Hepatocyte (in vitro differentiated cells): ENCODE data around the gene FIBCD1. TPM values are rescaled to one million over a fixed set of nuclear protein-coding genes. Genes with fewer than 3 reads are reported as not detected.
"Not testable (repeated sequence)": the region's sequence is repeated elsewhere in the genome, so short reads cannot be mapped to it uniquely, and the experiment has no call there.

Source experiments
- DNase-seq: peaks from one replicate; pipeline ENCODE4 v3.0.0-alpha.2; 2016; ENCODE audit warnings: low spot score
- H2AFZ ChIP-seq: fragments of 200-600 bp; sonication (generic); 2 replicates; pipeline ENCODE4 v1.6.0; 2016; ENCODE audit warnings: antibody characterized with exemption, mild to moderate bottlenecking
- H3K27ac ChIP-seq: fragments of 200-600 bp; sonication (generic); 2 replicates; pipeline ENCODE4 v1.5.1; 2016; ENCODE audit warnings: mild to moderate bottlenecking
- H3K27me3 ChIP-seq: fragments of 200-600 bp; sonication (generic); 2 replicates; pipeline ENCODE4 v1.6.1; 2016
- H3K36me3 ChIP-seq: fragments of 200-600 bp; sonication (generic); replicated peaks from 2 replicates; pipeline ENCODE4 v1.5.1; 2016; ENCODE audit warnings: low read depth; ENCODE audit not compliant: insufficient read depth
- H3K4me1 ChIP-seq: fragments of 200-600 bp; sonication (generic); 2 replicates; pipeline ENCODE4 v1.5.1; 2016; ENCODE audit warnings: mild to moderate bottlenecking, moderate library complexity; ENCODE audit not compliant: insufficient read depth
- H3K4me2 ChIP-seq: fragments of 200-600 bp; sonication (generic); 2 replicates; pipeline ENCODE4 v1.6.0; 2016
- H3K4me3 ChIP-seq: fragments of 200-600 bp; sonication (generic); 2 replicates; pipeline ENCODE4 v1.5.1; 2016; ENCODE audit warnings: mild to moderate bottlenecking
- H3K79me2 ChIP-seq: fragments of 200-600 bp; sonication (generic); 2 replicates; pipeline ENCODE4 v1.6.0; 2017; ENCODE audit warnings: mild to moderate bottlenecking
- H3K9me2 ChIP-seq: fragments of 200-600 bp; sonication (generic); replicated peaks from 2 replicates; pipeline ENCODE4 v1.6.0; 2017; ENCODE audit warnings: mild to moderate bottlenecking; ENCODE audit not compliant: insufficient read depth
- H3K9me3 ChIP-seq: fragments of 200-600 bp; sonication (generic); 2 replicates; pipeline ENCODE4 v1.5.1; 2016; ENCODE audit warnings: low read depth, mild to moderate bottlenecking
- H4K20me1 ChIP-seq: fragments of 200-600 bp; sonication (generic); 2 replicates; pipeline ENCODE4 v1.6.0; 2016; ENCODE audit warnings: mild to moderate bottlenecking; ENCODE audit not compliant: insufficient read depth, poor library complexity, severe bottlenecking
- CTCF ChIP-seq: fragments of 200-600 bp; sonication (generic); IDR thresholded peaks from 2 replicates; pipeline ENCODE4 v1.5.1; 2016; ENCODE audit warnings: antibody characterized with exemption, mild to moderate bottlenecking; ENCODE audit not compliant: poor library complexity
- EZH2 ChIP-seq: fragments of 200-600 bp; sonication (generic); IDR thresholded peaks from 2 replicates; pipeline ENCODE4 v1.6.1; 2016; ENCODE audit warnings: antibody characterized with exemption, mild to moderate bottlenecking, borderline replicate concordance
- EZH2phosphoT487 ChIP-seq: fragments of 200-600 bp; sonication (generic); IDR thresholded peaks from one replicate; pipeline ENCODE4 v1.6.1; 2018; ENCODE audit warnings: antibody characterized with exemption, mild to moderate bottlenecking, low read depth, moderate library complexity; ENCODE audit not compliant: unreplicated experiment, severe bottlenecking
- WGBS: methylation state at CpG from one replicate; pipeline ENCODE4 v1.1.6; 2016; ENCODE audit warnings: low lambda C conversion rate; ENCODE audit errors: missing lambda C conversion rate; 5-methylcytosine and 5-hydroxymethylcytosine counted together
- polyA plus RNA-seq: library from polyadenylated mRNA; unstranded; fragments of >200 nt; fragmentation: Nextera tagmentation; extraction: Ambion mirVana; gene quantifications from 2 replicates; pipeline ENCODE4 v1.2.1, GENCODE V29; 2016
- total RNA-seq: library from RNA; depleted of rRNA; stranded (reverse); fragments of >200 nt; gene quantifications from 2 replicates; pipeline ENCODE4 v1.2.3, GENCODE V29; 2014

Gene FIBCD1
- total and polyA plus RNA-seq, 2 experiments from 2014 or later: 0.33 TPM; not detected in 1

- H3K9me3 ChIP-seq: no peaks in the 10 kb centered on the region
- no peaks in the 10 kb centered on the region for H3K79me2 ChIP-seq
- H3K36me3 ChIP-seq: no peaks in the 10 kb centered on the region
- no peak overlapping the region for H3K4me2 ChIP-seq
- DNase-seq: no peak
- no peak overlapping the region for H2AFZ ChIP-seq
- no peak overlapping the region for H3K27ac ChIP-seq
- H3K27me3 ChIP-seq: no peaks in the 10 kb centered on the region
- H4K20me1 ChIP-seq: no peaks in the 10 kb centered on the region
- H3K9me2 ChIP-seq: no peaks in the 10 kb centered on the region
- no peaks in the 10 kb centered on the region for H3K4me1 ChIP-seq
- WGBS: 74% methylated on average over 38 of the region's 38 CpGs
- no peak overlapping the region for H3K4me3 ChIP-seq
- no peak for TF ChIP-seq EZH2phosphoT487
- TF ChIP-seq EZH2: no peak
- TF ChIP-seq CTCF: no peak
These were observed 26.0 kb downstream of the FIBCD1 start for GRCh38 chr9:130912932-130913598.

GRCh38 chr9:130911254-130912049 is 27.6 kb downstream of the FIBCD1 start:
- WGBS: 91% methylated on average over 13 of the region's 26 CpGs
- DNase-seq: no peak
- Histone ChIP-seq H3K4me2 (no peak overlapping the region), H3K79me2 (no peaks in the 10 kb centered on the region), H2AFZ (no peak overlapping the region), H4K20me1 (no peaks in the 10 kb centered on the region), H3K4me3 (no peak overlapping the region), H3K9me3 (no peaks in the 10 kb centered on the region), H3K36me3 (no peaks in the 10 kb centered on the region), H3K9me2 (no peaks in the 10 kb centered on the region), H3K4me1 (no peaks in the 10 kb centered on the region), H3K27ac (no peak overlapping the region), H3K27me3 (no peaks in the 10 kb centered on the region)
- TF ChIP-seq EZH2: no peak
- no peak for TF ChIP-seq CTCF
- TF ChIP-seq EZH2phosphoT487: no peak

- not testable (repeated sequence) for H3K9me2 ChIP-seq, H3K79me2 ChIP-seq, H2AFZ ChIP-seq, H3K4me3 ChIP-seq, H3K4me1 ChIP-seq, H3K27ac ChIP-seq, DNase-seq, H3K9me3 ChIP-seq, H3K4me2 ChIP-seq, H4K20me1 ChIP-seq, H3K27me3 ChIP-seq, H3K36me3 ChIP-seq
- WGBS: 75% methylated on average over 1 of the region's 1 CpG
These were observed 28.4 kb downstream of the FIBCD1 start for GRCh38 chr9:130910670-130911069.

- not testable (repeated sequence) for H3K9me2 ChIP-seq, H3K79me2 ChIP-seq, H3K36me3 ChIP-seq, H3K27ac ChIP-seq, H3K4me3 ChIP-seq, H2AFZ ChIP-seq, H3K4me2 ChIP-seq, H3K4me1 ChIP-seq, H3K27me3 ChIP-seq, DNase-seq, H3K9me3 ChIP-seq, H4K20me1 ChIP-seq
- 93% methylated on average over 21 of the region's 27 CpGs for WGBS
These were observed 29.0 kb downstream of the FIBCD1 start for GRCh38 chr9:130910041-130910440.
